ENCODE data around the gene ZMAT2.
"Not testable (repeated sequence)": the region's sequence is repeated elsewhere in the genome, so short reads cannot be mapped to it uniquely, and the experiment has no call there.

DNA sequence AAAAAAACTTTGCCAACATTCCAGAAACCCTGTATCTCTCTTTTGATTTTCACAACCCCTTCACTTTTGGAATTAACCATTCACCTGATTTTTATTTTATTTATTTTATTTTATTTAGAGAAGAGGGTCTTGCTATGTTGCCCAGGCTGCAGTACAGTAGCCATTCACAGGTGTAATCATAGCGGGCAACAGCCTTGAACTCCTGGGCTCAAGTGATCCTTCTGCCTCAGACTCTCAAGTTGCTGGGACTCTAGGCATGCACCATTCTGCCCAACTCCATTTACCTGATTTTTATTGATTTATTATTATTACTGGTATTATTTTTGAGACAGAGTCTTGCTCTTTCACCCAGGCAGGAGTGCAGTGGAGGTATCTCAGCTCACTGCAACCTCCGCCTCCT lies 16.0 kb downstream of the ZMAT2 start:
- not testable (repeated sequence) for TF ChIP-seq NFRKB (IDR thresholded peaks at IDR 0.05); SP1 (IDR thresholded peaks at IDR 0.05); SUZ12 (IDR thresholded peaks at IDR 0.05); BHLHE40 (IDR thresholded peaks at IDR 0.05; ENCODE audit: borderline replicate concordance); TARDBP (IDR thresholded peaks at IDR 0.05); ZNF384 (IDR thresholded peaks at IDR 0.05); LEF1 (IDR thresholded peaks at IDR 0.05; ENCODE audit: borderline replicate concordance); FOXK2 (IDR thresholded peaks at IDR 0.05); FOXA1 (IDR thresholded peaks at IDR 0.05); L3MBTL2 (conservative IDR thresholded peaks at IDR 0.05); ELF4 (IDR thresholded peaks at IDR 0.05); ARNT (IDR thresholded peaks at IDR 0.05); FOXM1 (IDR thresholded peaks at IDR 0.05; ENCODE audit: borderline replicate concordance)
